K562 (cell line): Measurements from ENCODE around the gene SYT7. TPM values are rescaled to one million over a fixed set of nuclear protein-coding genes. Genes with fewer than 3 reads are reported as not detected.

Experiments used
- E2F1 ChIP-seq: sonication (generic); formaldehyde crosslinking; IDR thresholded peaks from 2 replicates; pipeline ENCODE4 v1.8.1; 2023; ENCODE audit warnings: mild to moderate bottlenecking, missing genetic modification reagents, moderate library complexity
- ELK1 ChIP-seq: sonication (generic); formaldehyde crosslinking; IDR thresholded peaks from 2 replicates; pipeline ENCODE4 v1.8.1; 2022; ENCODE audit warnings: missing genetic modification reagents
- ETS1 ChIP-seq: conservative IDR thresholded peaks from 2 replicates; pipeline ENCODE4 v1.6.1; 2011; ENCODE audit warnings: low read depth, mild to moderate bottlenecking, low read length; ENCODE audit not compliant: control insufficient read depth
- GABPB1 ChIP-seq: sonication (generic); formaldehyde crosslinking; IDR thresholded peaks from 2 replicates; pipeline ENCODE4 v1.8.0; 2022; ENCODE audit warnings: mild to moderate bottlenecking, missing genetic modification reagents
- GTF2F1 ChIP-seq: IDR thresholded peaks from 2 replicates; pipeline ENCODE4 v1.6.1; 2011; ENCODE audit warnings: low read depth, low read length, improper control_type of control experiment
- MCM7 ChIP-seq, 2 experiments: fragments of 450-650 bp; IDR thresholded peaks; 2 replicates each; pipeline ENCODE4 v1.6.1; 2016 to 2018
- NFE2 ChIP-seq: IDR thresholded peaks from 2 replicates; pipeline ENCODE4 v1.6.1; 2014; ENCODE audit warnings: antibody characterized with exemption, low read depth
- NR2C1 ChIP-seq, 2 experiments: fragments of 450-650 bp; IDR thresholded peaks; 2 replicates each; pipeline ENCODE4 v1.6.1; 2017; ENCODE audit warnings: mild to moderate bottlenecking in 2 of 2, antibody characterized with exemption in 1 of 2, inconsistent platforms in 1 of 2, missing compliant biosample characterization in 1 of 2, missing genetic modification characterization in 1 of 2
- POLR2A ChIP-seq: fragments of 450-650 bp; conservative IDR thresholded peaks from 2 replicates; pipeline ENCODE4 v1.6.1; 2016
- POLR2B ChIP-seq: fragments of 450-650 bp; IDR thresholded peaks from 2 replicates; pipeline ENCODE4 v1.6.1; 2018; ENCODE audit warnings: low read depth; ENCODE audit not compliant: partially characterized antibody
- TBP ChIP-seq: optimal IDR thresholded peaks from 2 replicates; pipeline ENCODE3; 2011; ENCODE audit warnings: low read depth, low read length, improper control_type of control experiment
- TCF7 ChIP-seq: sonication (generic); IDR thresholded peaks from 2 replicates; pipeline ENCODE4 v1.6.1; 2016; ENCODE audit warnings: antibody characterized with exemption, borderline replicate concordance
- ZBED1 ChIP-seq: IDR thresholded peaks from 2 replicates; pipeline ENCODE4 v1.6.1; 2014
- polyA plus RNA-seq, 8 experiments: library from polyadenylated mRNA; depleted of rRNA in 4 of 8; stranded (reverse) in 5 of 8; unstranded in 3 of 8; fragments of >200 nt; fragmentation: Nextera tagmentation in 2 of 8; fragmentation: Illumina TruSeq in 1 of 8; extraction: Ambion mirVana in 2 of 8; extraction: Trizol in 1 of 8; gene quantifications; 2 replicates each; pipeline versions ENCODE4 v1.2.1 to v1.2.3, GENCODE V29; 2011 to 2014; ENCODE audit warnings: inconsistent platforms in 1 of 8, missing spikeins in 1 of 8
- total RNA-seq, 7 experiments: library from RNA; depleted of rRNA in 6 of 7; stranded (reverse); fragments of >200 nt in 6 of 7; fragmentation: Illumina TruSeq in 2 of 7; extraction: Trizol in 2 of 7; gene quantifications; 2 replicates each; pipeline versions ENCODE4 v1.2.1 to v1.2.3, GENCODE V29; 2011 to 2021; ENCODE audit warnings: low replicate concordance in 1 of 7
- TF ChIP-seq, protein P1 (sequence below): sonication (generic); formaldehyde crosslinking; IDR thresholded peaks from 2 replicates; pipeline ENCODE4 v1.8.0; 2022; ENCODE audit warnings: mild to moderate bottlenecking, missing genetic modification reagents
- TF ChIP-seq, protein P2 (sequence below), 2 experiments: fragments of 450-650 bp in 1 of 2; sonication (generic) in 1 of 2; formaldehyde crosslinking in 1 of 2; IDR thresholded peaks; 2 replicates each; pipeline versions ENCODE4 v1.7.1 to v1.9.0; 2016 to 2022; ENCODE audit warnings: inconsistent platforms in 1 of 2, mild to moderate bottlenecking in 1 of 2, missing genetic modification reagents in 1 of 2

The SYT7 gene
- total and polyA plus RNA-seq, 9 of the 15 experiments (the other 6 are each of a cell fraction or from before 2014, with no cell fraction given), result 0.01 to 0.51 (median 0.16) TPM; not detected in 1

DNA sequence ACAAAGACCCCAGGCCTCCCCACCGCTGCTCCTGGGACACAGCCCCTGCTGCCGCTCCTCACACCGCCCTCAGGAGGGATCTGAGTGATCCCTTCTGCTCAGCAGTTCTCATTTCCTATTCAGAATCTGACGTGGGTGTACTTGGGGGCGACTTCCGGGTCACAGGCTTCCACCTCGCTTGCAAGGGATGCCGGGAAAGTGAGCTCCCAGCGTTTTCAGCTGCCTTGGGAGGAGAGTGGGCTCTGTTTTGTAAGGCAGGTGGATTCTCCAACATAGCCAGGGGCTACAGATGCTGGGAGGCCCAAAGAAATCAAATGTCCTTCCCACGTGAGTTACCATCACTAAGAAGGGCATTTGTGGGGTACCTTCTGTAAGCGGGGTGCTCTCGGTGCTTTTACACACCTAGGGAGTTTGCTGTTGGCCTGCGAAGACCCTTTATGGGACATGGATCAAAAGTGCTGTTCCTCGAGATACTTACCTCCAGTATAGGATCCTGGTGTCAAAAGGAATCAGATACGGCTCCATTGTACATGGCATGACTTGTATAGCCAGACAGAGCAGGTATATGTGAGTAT lies 82.0 kb downstream of the SYT7 start (continued):
- TF ChIP-seq ELK1 (no peak), GABPB1 (CRISPR knock-in tag) (peak; percentile 39; the same call in 1 of the 2 replicates), E2F1 (CRISPR knock-in tag) (no peak), MCM7 (IDR thresholded peaks at IDR 0.05) (no peak), ZBED1 (peak; percentile 83; the same call in 1 of the 2 replicates), TCF7 (0 out of 2 replicates have a peak, but pooled peaks have one; percentile 71), TBP (peak; percentile 99), POLR2A (peak; percentile 97), NFE2 (no peak), POLR2B (peak; percentile 64), NR2C1 (IDR thresholded peaks at IDR 0.05) (peak; percentile 94), NR2C1 (tag; IDR thresholded peaks at IDR 0.05) (peak; percentile 95), ETS1 (0 out of 2 replicates have a peak, but pooled peaks have one; percentile 16), GTF2F1 (peak; percentile 98)
- TF ChIP-seq, protein P1, sequence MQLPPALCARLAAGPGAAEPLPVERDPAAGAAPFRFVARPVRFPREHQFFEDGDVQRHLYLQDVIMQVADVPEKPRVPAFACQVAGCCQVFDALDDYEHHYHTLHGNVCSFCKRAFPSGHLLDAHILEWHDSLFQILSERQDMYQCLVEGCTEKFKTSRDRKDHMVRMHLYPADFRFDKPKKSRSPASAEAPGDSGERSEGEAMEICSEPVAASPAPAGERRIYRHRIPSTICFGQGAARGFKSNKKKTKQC (CRISPR knock-in tag), result no peak
- TF ChIP-seq, protein P2, sequence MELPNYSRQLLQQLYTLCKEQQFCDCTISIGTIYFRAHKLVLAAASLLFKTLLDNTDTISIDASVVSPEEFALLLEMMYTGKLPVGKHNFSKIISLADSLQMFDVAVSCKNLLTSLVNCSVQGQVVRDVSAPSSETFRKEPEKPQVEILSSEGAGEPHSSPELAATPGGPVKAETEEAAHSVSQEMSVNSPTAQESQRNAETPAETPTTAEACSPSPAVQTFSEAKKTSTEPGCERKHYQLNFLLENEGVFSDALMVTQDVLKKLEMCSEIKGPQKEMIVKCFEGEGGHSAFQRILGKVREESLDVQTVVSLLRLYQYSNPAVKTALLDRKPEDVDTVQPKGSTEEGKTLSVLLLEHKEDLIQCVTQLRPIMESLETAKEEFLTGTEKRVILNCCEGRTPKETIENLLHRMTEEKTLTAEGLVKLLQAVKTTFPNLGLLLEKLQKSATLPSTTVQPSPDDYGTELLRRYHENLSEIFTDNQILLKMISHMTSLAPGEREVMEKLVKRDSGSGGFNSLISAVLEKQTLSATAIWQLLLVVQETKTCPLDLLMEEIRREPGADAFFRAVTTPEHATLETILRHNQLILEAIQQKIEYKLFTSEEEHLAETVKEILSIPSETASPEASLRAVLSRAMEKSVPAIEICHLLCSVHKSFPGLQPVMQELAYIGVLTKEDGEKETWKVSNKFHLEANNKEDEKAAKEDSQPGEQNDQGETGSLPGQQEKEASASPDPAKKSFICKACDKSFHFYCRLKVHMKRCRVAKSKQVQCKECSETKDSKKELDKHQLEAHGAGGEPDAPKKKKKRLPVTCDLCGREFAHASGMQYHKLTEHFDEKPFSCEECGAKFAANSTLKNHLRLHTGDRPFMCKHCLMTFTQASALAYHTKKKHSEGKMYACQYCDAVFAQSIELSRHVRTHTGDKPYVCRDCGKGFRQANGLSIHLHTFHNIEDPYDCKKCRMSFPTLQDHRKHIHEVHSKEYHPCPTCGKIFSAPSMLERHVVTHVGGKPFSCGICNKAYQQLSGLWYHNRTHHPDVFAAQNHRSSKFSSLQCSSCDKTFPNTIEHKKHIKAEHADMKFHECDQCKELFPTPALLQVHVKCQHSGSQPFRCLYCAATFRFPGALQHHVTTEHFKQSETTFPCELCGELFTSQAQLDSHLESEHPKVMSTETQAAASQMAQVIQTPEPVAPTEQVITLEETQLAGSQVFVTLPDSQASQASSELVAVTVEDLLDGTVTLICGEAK (IDR thresholded peaks at IDR 0.05), result peak; percentile 80
- TF ChIP-seq, protein P2 (CRISPR knock-in tag; IDR thresholded peaks at IDR 0.05), result no peak
